GM23338 (cell line): Measurements from ENCODE around the gene CSGALNACT2.

ENCODE experiments used
- CREB1 ChIP-seq: fragments of 250-450 bp; sonication (Bioruptor Pico); IDR thresholded peaks from 2 replicates; pipeline ENCODE4 v1.5.0; 2020; ENCODE audit warnings: low read depth, mild to moderate bottlenecking, moderate library complexity
- EZH2 ChIP-seq: fragments of 200-600 bp; sonication (generic); IDR thresholded peaks from one replicate; pipeline ENCODE4 v1.8.0; 2017; ENCODE audit warnings: antibody characterized with exemption, mild to moderate bottlenecking, low read depth; ENCODE audit not compliant: unreplicated experiment
- EZH2phosphoT487 ChIP-seq: fragments of 200-600 bp; sonication (generic); IDR thresholded peaks from one replicate; pipeline ENCODE4 v1.8.1; 2018; ENCODE audit warnings: antibody characterized with exemption; ENCODE audit not compliant: unreplicated experiment
- JUNB ChIP-seq: IDR thresholded peaks from one replicate; pipeline ENCODE4 v1.6.1; 2016; ENCODE audit warnings: antibody characterized with exemption; ENCODE audit not compliant: unreplicated experiment
- NANOG ChIP-seq: IDR thresholded peaks from 2 replicates; pipeline ENCODE4 v1.6.1; 2016; ENCODE audit warnings: antibody characterized with exemption, borderline replicate concordance
- POLR2AphosphoS5 ChIP-seq: IDR thresholded peaks from 2 replicates; pipeline ENCODE4 v1.6.1; 2016; ENCODE audit warnings: antibody characterized with exemption, low read depth
- STAT1 ChIP-seq: IDR thresholded peaks from one replicate; pipeline ENCODE4 v1.6.1; 2016; ENCODE audit warnings: antibody characterized with exemption; ENCODE audit not compliant: unreplicated experiment
- ZNF114 ChIP-seq: fragments of 250-450 bp; sonication (Bioruptor Pico); IDR thresholded peaks from 2 replicates; pipeline ENCODE4 v1.5.0; 2020; ENCODE audit warnings: mild to moderate bottlenecking, moderate library complexity
- TF ChIP-seq, protein P1 (sequence below), 2 experiments: fragments of 200-600 bp in 1 of 2; sonication (generic) in 1 of 2; conservative IDR thresholded peaks; 2 replicates each; pipeline versions ENCODE4 v1.5.1 to v1.6.1; 2016 to 2017; ENCODE audit warnings: antibody characterized with exemption in 2 of 2, low read depth in 2 of 2, mild to moderate bottlenecking in 2 of 2, moderate library complexity in 1 of 2
- TF ChIP-seq, protein P2 (sequence below): IDR thresholded peaks from one replicate; pipeline ENCODE4 v1.6.1; 2018; ENCODE audit warnings: antibody characterized with exemption; ENCODE audit not compliant: unreplicated experiment
- TF ChIP-seq, protein P3 (sequence below): fragments of 250-450 bp; sonication (Bioruptor Pico); IDR thresholded peaks from 2 replicates; pipeline ENCODE4 v1.5.0; 2020; ENCODE audit warnings: mild to moderate bottlenecking, moderate library complexity
- TF ChIP-seq, protein P4 (sequence below): IDR thresholded peaks from 2 replicates; pipeline ENCODE4 v1.6.1; 2016; ENCODE audit warnings: antibody characterized with exemption

DNA sequence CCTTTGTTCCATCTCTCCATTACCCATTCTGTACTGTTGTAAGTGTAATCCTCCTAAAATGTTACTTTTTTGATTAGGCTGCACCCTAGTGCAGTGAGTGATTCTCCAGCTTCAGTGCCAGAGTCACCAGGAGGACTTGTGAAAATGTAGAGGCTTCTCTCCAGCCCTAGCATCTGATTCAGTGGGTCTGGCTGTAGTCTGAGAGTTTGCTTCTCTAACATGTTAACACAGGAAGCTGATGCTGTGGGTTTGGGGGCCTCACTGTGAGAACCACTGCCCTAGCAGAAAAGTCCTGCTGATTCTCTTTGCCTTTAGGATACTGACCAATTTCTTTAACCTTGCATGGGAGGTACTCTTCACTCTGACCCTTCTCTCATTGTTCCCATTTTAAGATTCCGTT is 24.4 kb downstream of the CSGALNACT2 start:
- no peak for TF ChIP-seq EZH2phosphoT487
- TF ChIP-seq POLR2AphosphoS5, result no peak
- TF ChIP-seq, protein P1, sequence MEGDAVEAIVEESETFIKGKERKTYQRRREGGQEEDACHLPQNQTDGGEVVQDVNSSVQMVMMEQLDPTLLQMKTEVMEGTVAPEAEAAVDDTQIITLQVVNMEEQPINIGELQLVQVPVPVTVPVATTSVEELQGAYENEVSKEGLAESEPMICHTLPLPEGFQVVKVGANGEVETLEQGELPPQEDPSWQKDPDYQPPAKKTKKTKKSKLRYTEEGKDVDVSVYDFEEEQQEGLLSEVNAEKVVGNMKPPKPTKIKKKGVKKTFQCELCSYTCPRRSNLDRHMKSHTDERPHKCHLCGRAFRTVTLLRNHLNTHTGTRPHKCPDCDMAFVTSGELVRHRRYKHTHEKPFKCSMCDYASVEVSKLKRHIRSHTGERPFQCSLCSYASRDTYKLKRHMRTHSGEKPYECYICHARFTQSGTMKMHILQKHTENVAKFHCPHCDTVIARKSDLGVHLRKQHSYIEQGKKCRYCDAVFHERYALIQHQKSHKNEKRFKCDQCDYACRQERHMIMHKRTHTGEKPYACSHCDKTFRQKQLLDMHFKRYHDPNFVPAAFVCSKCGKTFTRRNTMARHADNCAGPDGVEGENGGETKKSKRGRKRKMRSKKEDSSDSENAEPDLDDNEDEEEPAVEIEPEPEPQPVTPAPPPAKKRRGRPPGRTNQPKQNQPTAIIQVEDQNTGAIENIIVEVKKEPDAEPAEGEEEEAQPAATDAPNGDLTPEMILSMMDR (conservative IDR thresholded peaks at IDR 0.05; ENCODE audit: low read depth in 2 of 2), result no peak
- no peak for TF ChIP-seq CREB1
- TF ChIP-seq EZH2, result no peak
- TF ChIP-seq, protein P2, sequence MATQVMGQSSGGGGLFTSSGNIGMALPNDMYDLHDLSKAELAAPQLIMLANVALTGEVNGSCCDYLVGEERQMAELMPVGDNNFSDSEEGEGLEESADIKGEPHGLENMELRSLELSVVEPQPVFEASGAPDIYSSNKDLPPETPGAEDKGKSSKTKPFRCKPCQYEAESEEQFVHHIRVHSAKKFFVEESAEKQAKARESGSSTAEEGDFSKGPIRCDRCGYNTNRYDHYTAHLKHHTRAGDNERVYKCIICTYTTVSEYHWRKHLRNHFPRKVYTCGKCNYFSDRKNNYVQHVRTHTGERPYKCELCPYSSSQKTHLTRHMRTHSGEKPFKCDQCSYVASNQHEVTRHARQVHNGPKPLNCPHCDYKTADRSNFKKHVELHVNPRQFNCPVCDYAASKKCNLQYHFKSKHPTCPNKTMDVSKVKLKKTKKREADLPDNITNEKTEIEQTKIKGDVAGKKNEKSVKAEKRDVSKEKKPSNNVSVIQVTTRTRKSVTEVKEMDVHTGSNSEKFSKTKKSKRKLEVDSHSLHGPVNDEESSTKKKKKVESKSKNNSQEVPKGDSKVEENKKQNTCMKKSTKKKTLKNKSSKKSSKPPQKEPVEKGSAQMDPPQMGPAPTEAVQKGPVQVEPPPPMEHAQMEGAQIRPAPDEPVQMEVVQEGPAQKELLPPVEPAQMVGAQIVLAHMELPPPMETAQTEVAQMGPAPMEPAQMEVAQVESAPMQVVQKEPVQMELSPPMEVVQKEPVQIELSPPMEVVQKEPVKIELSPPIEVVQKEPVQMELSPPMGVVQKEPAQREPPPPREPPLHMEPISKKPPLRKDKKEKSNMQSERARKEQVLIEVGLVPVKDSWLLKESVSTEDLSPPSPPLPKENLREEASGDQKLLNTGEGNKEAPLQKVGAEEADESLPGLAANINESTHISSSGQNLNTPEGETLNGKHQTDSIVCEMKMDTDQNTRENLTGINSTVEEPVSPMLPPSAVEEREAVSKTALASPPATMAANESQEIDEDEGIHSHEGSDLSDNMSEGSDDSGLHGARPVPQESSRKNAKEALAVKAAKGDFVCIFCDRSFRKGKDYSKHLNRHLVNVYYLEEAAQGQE, result no peak
- TF ChIP-seq STAT1, result no peak
- no peak for TF ChIP-seq JUNB
- no peak for TF ChIP-seq ZNF114 (CRISPR knock-in tag)
- TF ChIP-seq, protein P3, sequence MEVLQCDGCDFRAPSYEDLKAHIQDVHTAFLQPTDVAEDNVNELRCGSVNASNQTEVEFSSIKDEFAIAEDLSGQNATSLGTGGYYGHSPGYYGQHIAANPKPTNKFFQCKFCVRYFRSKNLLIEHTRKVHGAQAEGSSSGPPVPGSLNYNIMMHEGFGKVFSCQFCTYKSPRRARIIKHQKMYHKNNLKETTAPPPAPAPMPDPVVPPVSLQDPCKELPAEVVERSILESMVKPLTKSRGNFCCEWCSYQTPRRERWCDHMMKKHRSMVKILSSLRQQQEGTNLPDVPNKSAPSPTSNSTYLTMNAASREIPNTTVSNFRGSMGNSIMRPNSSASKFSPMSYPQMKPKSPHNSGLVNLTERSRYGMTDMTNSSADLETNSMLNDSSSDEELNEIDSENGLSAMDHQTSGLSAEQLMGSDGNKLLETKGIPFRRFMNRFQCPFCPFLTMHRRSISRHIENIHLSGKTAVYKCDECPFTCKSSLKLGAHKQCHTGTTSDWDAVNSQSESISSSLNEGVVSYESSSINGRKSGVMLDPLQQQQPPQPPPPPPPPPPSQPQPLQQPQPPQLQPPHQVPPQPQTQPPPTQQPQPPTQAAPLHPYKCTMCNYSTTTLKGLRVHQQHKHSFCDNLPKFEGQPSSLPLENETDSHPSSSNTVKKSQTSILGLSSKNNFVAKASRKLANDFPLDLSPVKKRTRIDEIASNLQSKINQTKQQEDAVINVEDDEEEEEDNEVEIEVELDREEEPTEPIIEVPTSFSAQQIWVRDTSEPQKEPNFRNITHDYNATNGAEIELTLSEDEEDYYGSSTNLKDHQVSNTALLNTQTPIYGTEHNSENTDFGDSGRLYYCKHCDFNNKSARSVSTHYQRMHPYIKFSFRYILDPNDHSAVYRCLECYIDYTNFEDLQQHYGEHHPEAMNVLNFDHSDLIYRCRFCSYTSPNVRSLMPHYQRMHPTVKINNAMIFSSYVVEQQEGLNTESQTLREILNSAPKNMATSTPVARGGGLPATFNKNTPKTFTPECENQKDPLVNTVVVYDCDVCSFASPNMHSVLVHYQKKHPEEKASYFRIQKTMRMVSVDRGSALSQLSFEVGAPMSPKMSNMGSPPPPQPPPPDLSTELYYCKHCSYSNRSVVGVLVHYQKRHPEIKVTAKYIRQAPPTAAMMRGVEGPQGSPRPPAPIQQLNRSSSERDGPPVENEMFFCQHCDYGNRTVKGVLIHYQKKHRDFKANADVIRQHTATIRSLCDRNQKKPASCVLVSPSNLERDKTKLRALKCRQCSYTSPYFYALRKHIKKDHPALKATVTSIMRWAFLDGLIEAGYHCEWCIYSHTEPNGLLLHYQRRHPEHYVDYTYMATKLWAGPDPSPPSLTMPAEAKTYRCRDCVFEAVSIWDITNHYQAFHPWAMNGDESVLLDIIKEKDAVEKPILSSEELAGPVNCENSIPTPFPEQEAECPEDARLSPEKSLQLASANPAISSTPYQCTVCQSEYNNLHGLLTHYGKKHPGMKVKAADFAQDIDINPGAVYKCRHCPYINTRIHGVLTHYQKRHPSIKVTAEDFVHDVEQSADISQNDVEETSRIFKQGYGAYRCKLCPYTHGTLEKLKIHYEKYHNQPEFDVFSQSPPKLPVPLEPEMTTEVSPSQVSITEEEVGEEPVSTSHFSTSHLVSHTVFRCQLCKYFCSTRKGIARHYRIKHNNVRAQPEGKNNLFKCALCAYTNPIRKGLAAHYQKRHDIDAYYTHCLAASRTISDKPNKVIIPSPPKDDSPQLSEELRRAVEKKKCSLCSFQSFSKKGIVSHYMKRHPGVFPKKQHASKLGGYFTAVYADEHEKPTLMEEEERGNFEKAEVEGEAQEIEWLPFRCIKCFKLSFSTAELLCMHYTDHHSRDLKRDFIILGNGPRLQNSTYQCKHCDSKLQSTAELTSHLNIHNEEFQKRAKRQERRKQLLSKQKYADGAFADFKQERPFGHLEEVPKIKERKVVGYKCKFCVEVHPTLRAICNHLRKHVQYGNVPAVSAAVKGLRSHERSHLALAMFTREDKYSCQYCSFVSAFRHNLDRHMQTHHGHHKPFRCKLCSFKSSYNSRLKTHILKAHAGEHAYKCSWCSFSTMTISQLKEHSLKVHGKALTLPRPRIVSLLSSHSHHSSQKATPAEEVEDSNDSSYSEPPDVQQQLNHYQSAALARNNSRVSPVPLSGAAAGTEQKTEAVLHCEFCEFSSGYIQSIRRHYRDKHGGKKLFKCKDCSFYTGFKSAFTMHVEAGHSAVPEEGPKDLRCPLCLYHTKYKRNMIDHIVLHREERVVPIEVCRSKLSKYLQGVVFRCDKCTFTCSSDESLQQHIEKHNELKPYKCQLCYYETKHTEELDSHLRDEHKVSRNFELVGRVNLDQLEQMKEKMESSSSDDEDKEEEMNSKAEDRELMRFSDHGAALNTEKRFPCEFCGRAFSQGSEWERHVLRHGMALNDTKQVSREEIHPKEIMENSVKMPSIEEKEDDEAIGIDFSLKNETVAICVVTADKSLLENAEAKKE, result no peak
- TF ChIP-seq, protein P4, sequence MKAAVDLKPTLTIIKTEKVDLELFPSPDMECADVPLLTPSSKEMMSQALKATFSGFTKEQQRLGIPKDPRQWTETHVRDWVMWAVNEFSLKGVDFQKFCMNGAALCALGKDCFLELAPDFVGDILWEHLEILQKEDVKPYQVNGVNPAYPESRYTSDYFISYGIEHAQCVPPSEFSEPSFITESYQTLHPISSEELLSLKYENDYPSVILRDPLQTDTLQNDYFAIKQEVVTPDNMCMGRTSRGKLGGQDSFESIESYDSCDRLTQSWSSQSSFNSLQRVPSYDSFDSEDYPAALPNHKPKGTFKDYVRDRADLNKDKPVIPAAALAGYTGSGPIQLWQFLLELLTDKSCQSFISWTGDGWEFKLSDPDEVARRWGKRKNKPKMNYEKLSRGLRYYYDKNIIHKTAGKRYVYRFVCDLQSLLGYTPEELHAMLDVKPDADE, result no peak
- TF ChIP-seq NANOG, result no peak
